LHCN-M2 (cell line): ENCODE results near the gene FRAS1. TPM values are rescaled to one million over a fixed set of nuclear protein-coding genes. Genes with fewer than 3 reads are reported as not detected.
"Not testable (repeated sequence)": the region's sequence is repeated elsewhere in the genome, so short reads cannot be mapped to it uniquely, and the experiment has no call there.

Experiments
- DNase-seq: peaks from one replicate; pipeline ENCODE4 v3.0.0-alpha.2; 2012; ENCODE audit warnings: low read depth
- total RNA-seq: library from RNA; depleted of rRNA; stranded (reverse); fragments of >200 nt; gene quantifications from 2 replicates; pipeline ENCODE4 v1.2.3, GENCODE V29; 2014

FRAS1 gene
- total RNA-seq, 1 experiment from 2014 or later, result 3.0 TPM

DNA sequence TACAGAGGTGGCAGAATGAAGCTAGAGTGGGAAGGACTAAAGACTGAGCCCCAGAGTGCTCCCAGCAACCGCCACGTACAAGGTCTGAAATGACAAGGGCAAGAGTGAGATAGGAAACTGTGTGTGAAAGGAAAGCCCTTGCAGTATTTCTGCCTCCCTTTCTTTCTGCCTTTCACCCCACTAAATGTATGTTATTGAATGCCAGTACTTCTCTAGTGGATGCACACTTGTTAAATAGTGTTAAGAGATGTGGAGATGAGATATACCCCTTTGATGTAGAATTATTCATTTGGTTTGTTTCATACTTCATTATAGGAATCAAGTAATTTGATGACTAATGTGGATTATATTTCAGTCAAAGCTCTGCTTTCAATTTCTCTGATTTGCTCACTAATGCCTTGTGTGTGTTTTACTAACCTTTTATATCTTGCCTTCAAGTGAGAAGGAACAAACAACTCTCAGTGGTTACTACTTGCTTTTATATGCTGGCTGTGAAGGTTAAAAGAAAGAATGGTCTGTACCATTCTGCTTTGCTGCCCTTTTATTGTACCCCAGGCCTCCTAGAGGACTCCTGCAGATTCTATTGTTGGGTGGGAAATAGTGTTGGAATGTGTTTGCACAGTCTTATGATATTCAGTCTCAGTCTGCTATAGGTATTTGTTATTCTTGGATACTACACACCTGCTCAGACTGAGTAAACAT lies 486.5 kb downstream of the FRAS1 start:
- no peak for DNase-seq

DNA sequence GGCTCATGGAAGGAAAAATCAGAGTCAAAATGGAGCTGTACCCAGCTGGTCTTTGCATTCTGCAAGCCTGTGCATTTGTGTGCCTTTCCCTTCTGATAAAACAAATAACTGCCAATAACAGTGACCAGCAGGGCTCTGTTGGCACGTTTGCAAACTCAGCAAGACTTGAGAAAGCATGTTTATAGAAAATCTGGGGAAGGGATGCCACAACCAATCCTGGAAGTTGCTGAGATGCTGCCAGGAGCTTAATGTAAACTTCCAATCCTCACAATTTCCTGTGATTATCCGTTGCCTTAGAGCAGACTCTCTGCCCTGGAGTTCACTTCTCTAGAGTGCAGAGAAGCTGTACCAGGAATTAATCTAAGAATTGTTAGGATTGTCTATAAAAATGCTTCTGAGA lies 487.6 kb downstream of the FRAS1 start:
- no peak for DNase-seq

DNA sequence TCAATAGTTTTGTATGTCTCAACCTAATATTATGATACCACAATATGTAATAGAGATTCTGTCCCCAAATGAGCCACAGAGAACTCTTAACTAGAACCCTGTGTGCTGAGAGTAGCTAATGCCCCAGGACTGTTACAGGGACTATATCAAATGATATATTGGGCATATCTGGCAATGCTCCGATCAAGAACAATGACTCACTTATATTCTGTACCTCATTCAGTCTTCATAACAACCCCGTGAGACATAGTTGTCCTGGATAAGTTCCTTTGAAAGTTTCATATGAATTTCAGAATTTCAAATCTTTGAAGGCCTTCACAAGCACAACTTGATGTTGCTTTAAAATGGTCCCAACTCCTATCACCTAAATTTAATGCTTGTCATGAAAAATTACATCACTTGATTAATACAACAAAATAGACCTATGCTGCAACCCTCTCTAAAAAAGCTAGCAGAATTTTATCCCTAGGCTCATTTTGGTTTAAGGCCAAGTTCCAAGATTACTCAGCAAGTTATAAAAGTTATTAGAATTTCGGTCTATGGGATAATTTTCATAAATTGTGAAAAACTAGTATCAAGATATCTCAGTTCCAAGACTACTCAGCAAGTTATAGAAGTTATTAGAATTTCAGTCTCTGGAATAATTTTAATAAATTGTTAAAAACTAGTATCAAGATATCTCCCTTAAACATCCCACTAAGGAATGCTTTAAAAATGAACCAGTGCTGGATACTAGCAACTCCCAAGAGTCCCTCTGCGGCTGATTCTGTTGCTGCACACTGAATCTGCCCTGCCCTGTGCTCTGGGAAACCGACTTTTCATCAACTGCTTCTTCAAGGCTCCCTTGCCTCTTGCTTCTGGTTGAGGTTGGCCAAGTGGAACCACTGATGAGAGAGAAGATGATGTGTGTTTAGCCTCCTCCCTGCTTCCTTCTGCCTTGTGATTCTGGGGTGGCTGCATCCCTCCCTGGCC lies 488.4 kb downstream of the FRAS1 start:
- peak; percentile 35 for DNase-seq

DNA sequence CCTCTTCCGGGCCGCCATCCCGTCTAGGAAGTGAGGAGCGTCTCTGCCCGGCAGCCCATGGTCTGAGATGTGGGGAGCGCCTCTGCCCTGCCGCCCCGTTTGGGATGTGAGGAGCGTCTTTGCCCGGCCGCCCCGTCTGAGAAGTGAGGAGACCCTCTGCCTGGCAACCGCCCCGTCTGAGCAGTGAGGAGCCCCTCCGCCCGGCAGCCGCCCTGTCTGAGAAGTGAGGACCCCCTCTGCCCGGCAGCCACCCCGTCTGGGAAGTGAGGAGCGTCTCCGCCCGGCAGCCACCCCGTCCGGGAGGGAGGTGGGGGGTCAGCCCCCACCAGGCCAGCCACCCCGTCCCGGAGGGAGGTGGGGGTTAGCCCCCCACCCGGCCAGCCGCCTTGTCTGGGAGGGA lies 490.8 kb downstream of the FRAS1 start:
- DNase-seq, result not testable (repeated sequence)

- not testable (repeated sequence) for DNase-seq
Measured at GRCh38 chr4:78548889-78549288, 491.8 kb downstream of the FRAS1 start.

GRCh38 chr4:78551420-78552351 lies 494.6 kb downstream of the FRAS1 start, which contains the start of gene ANXA3:
ANXA3 (plus strand) TSS chr4:78551770; CDS start chr4:78554474, 2,704 bp downstream.
- DNase-seq, result no peak

DNA sequence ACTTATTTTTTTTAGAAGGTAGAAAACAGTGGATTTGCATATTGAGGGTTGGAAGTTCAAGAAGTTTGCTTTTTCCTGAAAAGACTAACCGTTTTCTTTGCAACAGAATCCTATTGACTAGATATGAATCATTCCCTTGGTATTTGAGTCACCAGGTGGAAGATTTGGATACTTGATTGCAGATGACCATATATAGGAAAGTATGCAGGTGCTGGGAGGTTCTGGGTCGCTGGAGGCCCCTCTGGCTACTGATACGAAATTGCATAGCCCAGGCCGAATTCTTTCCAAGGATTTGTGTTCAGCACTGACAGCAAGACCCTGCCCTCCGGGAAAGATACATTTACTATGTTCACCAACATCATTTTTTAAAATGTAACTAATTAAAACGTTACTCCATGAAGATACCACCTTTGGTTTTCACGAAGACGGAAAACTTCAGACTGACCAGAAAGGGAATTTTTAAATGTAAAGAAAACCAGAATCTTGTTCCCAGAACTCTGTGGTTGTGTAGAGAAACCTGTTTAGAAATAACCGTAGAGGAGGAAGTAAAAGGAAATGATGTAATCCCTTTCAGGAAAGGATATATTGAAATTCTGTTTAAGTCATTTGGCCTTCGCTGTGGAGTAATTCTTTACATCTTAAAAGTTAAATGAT lies 495.4 kb downstream of the FRAS1 start:
- no peak for DNase-seq

- DNase-seq, result no peak
Measured at GRCh38 chr4:78553043-78553396, 495.9 kb downstream of the FRAS1 start.

DNA sequence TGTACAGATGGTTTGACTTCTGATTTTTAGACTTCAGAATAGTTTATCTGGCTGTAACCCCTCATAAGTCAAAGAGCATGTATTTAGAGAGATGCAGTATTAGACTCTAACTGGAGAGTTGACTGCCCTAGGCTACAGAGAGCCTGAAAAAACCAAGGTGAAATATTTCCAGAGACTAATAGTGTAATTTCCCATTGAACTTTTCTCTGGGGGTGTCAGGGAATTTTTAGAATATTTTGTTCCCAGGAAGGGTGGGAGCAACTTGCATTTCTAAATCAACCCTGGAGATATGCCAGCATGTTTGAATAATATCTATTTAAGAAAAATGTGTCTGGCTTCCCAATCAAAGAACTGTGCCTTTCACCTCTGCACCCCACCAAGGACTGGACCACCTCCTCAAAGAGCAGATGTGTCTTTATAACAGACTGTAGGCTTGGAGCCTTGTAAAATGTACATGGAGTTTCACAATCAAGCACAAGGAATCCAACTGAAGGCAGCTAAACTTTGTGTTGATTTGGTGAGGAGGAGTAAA lies 496.5 kb downstream of the FRAS1 start:
- DNase-seq, result no peak

- DNase-seq, result no peak
Measured at GRCh38 chr4:78556665-78557064, 499.5 kb downstream of the FRAS1 start.

- no peak for DNase-seq
Measured at GRCh38 chr4:78557841-78558240, 500.7 kb downstream of the FRAS1 start.

DNA sequence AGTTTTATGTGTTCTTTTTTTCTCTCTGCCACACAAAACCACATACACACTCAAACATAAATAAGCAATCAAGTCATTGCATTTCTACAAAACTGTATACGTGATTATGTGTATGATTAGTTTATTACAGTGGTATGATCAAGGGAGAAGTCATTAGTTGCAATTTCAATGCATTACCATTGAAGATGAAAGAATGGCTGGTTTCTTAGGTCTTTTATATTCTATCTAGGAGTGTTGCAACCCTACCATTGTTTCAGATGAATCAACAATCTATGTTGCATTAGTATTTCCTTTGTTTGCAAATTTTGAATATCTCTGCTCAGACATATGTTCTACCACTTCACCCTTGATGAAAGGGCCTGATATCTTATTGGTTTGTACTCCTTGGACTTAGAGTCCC lies 501.3 kb downstream of the FRAS1 start:
- no peak for DNase-seq

- peak; percentile 56 for DNase-seq
Measured at GRCh38 chr4:78560296-78560963, 503.3 kb downstream of the FRAS1 start.

DNA sequence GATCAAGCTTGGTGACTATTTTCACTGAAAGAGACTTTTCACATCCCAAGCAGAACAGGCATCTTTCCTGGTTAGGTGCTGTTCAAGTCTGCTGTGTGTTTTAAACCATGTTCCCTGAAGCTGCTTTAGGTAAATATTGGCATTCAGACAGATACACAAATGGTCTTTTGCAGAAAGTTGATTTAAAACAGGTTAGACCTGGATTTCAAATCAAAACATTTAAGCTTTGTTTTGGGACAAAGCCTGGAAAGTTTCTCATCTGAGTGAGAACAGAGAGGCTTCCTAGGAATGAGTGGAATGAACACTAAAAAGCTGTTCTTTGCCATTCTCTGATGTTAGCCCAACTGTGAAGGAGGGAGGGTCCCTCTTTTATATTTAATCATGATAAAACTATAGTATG lies 504.6 kb downstream of the FRAS1 start:
- no peak for DNase-seq

GRCh38 chr4:78562687-78563086 lies 505.6 kb downstream of the FRAS1 start:
- DNase-seq, result no peak

DNA sequence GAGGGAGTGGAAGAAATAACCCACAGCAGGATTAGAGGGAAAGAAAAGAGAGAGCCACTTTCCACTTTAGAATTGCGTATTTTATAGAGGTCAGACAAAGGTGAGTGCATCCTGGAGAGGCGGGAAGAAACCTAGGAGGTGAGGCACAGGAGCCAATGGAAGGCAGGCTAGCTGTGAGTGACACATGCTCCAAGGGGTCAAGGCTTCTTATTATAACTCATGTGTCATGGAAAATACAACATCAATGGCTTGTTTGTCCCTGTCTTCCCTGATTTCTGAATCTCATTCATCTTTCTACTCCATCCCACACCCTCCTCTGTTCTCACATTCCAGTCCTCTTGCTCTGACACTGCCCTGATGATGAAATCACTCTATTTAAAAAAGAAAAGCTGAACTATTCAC lies 508.8 kb downstream of the FRAS1 start:
- peak; percentile 46 for DNase-seq

GRCh38 chr4:78566834-78567499 lies 509.8 kb downstream of the FRAS1 start:
- DNase-seq, result no peak

- no peak for DNase-seq
Measured at GRCh38 chr4:78567500-78568060, 510.5 kb downstream of the FRAS1 start.

GRCh38 chr4:78568640-78569305 lies 511.6 kb downstream of the FRAS1 start:
- DNase-seq, result no peak
